GM18870 (cell line): Measurements from ENCODE around the gene KRTAP21-2.
"Not testable (repeated sequence)": the region's sequence is repeated elsewhere in the genome, so short reads cannot be mapped to it uniquely, and the experiment has no call there.

ENCODE experiments used
- ATAC-seq: cut with Tn5 transposase; IDR thresholded peaks from one replicate; pipeline ENCODE4 v1.9.1; 2021; ENCODE audit warnings: moderate library complexity; ENCODE audit not compliant: unreplicated experiment

The KRTAP21-2 gene

GRCh38 chr21:30747159-30747558, at the start of gene KRTAP21-2:
Gene KRTAP21-2, minus strand, starts transcription at chr21:30747259. Its CDS starts 57 bp downstream, at chr21:30747202.
- ATAC-seq = no peak

GRCh38 chr21:30793581-30794314, 46.7 kb upstream of the KRTAP21-2 start:
- no peak for ATAC-seq

GRCh38 chr21:30779249-30779648, 32.2 kb upstream of the KRTAP21-2 start:
- ATAC-seq = no peak

GRCh38 chr21:30769724-30770431, 22.8 kb upstream of the KRTAP21-2 start:
- no peak for ATAC-seq

GRCh38 chr21:30760776-30761175, 13.7 kb upstream of the KRTAP21-2 start:
- no peak for ATAC-seq

GRCh38 chr21:30758306-30758705, 11.2 kb upstream of the KRTAP21-2 start:
- no peak for ATAC-seq

GRCh38 chr21:30755328-30755727, 8.3 kb upstream of the KRTAP21-2 start, which contains the start of gene KRTAP21-1:
Gene KRTAP21-1, minus strand, starts transcription at chr21:30755428. Its CDS starts 50 bp downstream, at chr21:30755378.
- not testable (repeated sequence) for ATAC-seq

- ATAC-seq = no peak
Observed at GRCh38 chr21:30740462-30740861, 6.6 kb downstream of the KRTAP21-2 start.

GRCh38 chr21:30733026-30733425, 14.0 kb downstream of the KRTAP21-2 start:
- no peak for ATAC-seq

GRCh38 chr21:30726726-30727125, 20.3 kb downstream of the KRTAP21-2 start:
- no peak for ATAC-seq

GRCh38 chr21:30719401-30719800, 27.7 kb downstream of the KRTAP21-2 start:
- no peak for ATAC-seq

GRCh38 chr21:30718239-30718909, 28.7 kb downstream of the KRTAP21-2 start, which contains the start of gene KRTAP21-3:
Gene KRTAP21-3, minus strand, starts transcription at chr21:30718777. Its CDS starts 18 bp downstream, at chr21:30718759.
- peak; percentile 82 for ATAC-seq

GRCh38 chr21:30717105-30717504, 30.0 kb downstream of the KRTAP21-2 start:
- no peak for ATAC-seq

- ATAC-seq = no peak
Observed at GRCh38 chr21:30714946-30715345, 32.1 kb downstream of the KRTAP21-2 start.

GRCh38 chr21:30714456-30714855, 32.6 kb downstream of the KRTAP21-2 start:
- ATAC-seq = no peak

GRCh38 chr21:30713766-30714165, 33.3 kb downstream of the KRTAP21-2 start:
- ATAC-seq = no peak

GRCh38 chr21:30710499-30710898, 36.6 kb downstream of the KRTAP21-2 start:
- no peak for ATAC-seq

- ATAC-seq = no peak
Observed at GRCh38 chr21:30707409-30707808, 39.6 kb downstream of the KRTAP21-2 start.
